Thymus (tissue), 11 donors: ENCODE results near the gene PLIN4. TPM values are rescaled to one million over a fixed set of nuclear protein-coding genes. Genes with fewer than 3 reads are reported as not detected.

Experiments
- DNase-seq, 9 donors: peaks; one replicate each; pipeline ENCODE4 v3.0.0-alpha.2; 2013; ENCODE audit warnings: low spot score in 9 of 9, low read depth in 6 of 9, missing footprints in 1 of 9
- H3K27ac ChIP-seq, 2 donors: one replicate each; pipeline ENCODE4 v1.5.1; 2013; ENCODE audit warnings: control low read depth in 1 of 2, low read depth in 1 of 2, low read length in 1 of 2, mild to moderate bottlenecking in 1 of 2, moderate library complexity in 1 of 2
- H3K27me3 ChIP-seq, 2 donors: one replicate each; pipeline ENCODE4 v1.5.1; 2013; ENCODE audit warnings: low read length in 1 of 2; ENCODE audit not compliant: control insufficient read depth in 2 of 2, insufficient read depth in 1 of 2
- H3K36me3 ChIP-seq, 2 donors: one replicate each; pipeline ENCODE4 v1.5.1; 2013; ENCODE audit warnings: low read length in 1 of 2, mild to moderate bottlenecking in 1 of 2, moderate library complexity in 1 of 2; ENCODE audit not compliant: control insufficient read depth in 2 of 2, insufficient read depth in 2 of 2
- H3K4me1 ChIP-seq, 2 donors: one replicate each; pipeline ENCODE4 v1.5.1; 2013; ENCODE audit warnings: low read length in 2 of 2; ENCODE audit not compliant: control insufficient read depth in 2 of 2, insufficient read depth in 2 of 2
- H3K4me3 ChIP-seq, 2 donors: one replicate each; pipeline ENCODE4 v1.5.1; 2013; ENCODE audit warnings: low read length in 2 of 2, control low read depth in 1 of 2, mild to moderate bottlenecking in 1 of 2
- H3K9me3 ChIP-seq, 2 donors: one replicate each; pipeline ENCODE4 v1.5.1; 2013; ENCODE audit warnings: low read length in 1 of 2, mild to moderate bottlenecking in 1 of 2; ENCODE audit not compliant: control insufficient read depth in 2 of 2, insufficient read depth in 1 of 2
- WGBS: extraction: QIAGEN DNeasy Blood & Tissue Kit; methylation state at CpG from one replicate; pipeline ENCODE4 v1.1.7; 2013; 5-methylcytosine and 5-hydroxymethylcytosine counted together
- polyA plus RNA-seq: library from polyadenylated mRNA; stranded (reverse); fragments of 200-250 nt; gene quantifications from one replicate; pipeline ENCODE4 v1.2.3, GENCODE V29; 2013
- total RNA-seq: library from RNA; stranded (reverse); fragments of 120-200 nt; gene quantifications from one replicate; pipeline ENCODE4 v1.2.4, GENCODE V29; 2013
- donor health status: healthy.

The PLIN4 gene
- total and polyA plus RNA-seq, 2 donors = 0.19 to 2.3 TPM

- Histone ChIP-seq H3K4me1 (no peaks in the 10 kb centered on the region), H3K4me3 (no peak overlapping the region), H3K9me3 (no peaks in the 10 kb centered on the region), H3K36me3 (no peaks in the 10 kb centered on the region), H3K27me3 (no peaks in the 10 kb centered on the region), H3K27ac (no peak overlapping the region)
- 89% methylated on average over 33 of the region's 33 CpGs for WGBS
- no peak for DNase-seq
Measured at GRCh38 chr19:4557144-4557970, 39.1 kb upstream of the PLIN4 start.

- Histone ChIP-seq H3K27me3 (no peaks in the 10 kb centered on the region), H3K36me3 (no peaks in the 10 kb centered on the region), H3K27ac (no peak overlapping the region), H3K4me1 (no peaks in the 10 kb centered on the region), H3K4me3 (no peak overlapping the region), H3K9me3 (no peaks in the 10 kb centered on the region)
- 88% methylated on average over 25 of the region's 25 CpGs for WGBS
- no peak for DNase-seq
Measured at GRCh38 chr19:4556597-4557127, 38.4 kb upstream of the PLIN4 start.

GRCh38 chr19:4555657-4556561, 37.6 kb upstream of the PLIN4 start:
- H3K36me3 ChIP-seq = no peaks in the 10 kb centered on the region
- no peaks in the 10 kb centered on the region for H3K4me1 ChIP-seq
- H3K4me3 ChIP-seq = no peak overlapping the region
- DNase-seq = no peak
- WGBS = 90% methylated on average over 43 of the region's 43 CpGs
- no peaks in the 10 kb centered on the region for H3K9me3 ChIP-seq
- no peak overlapping the region for H3K27ac ChIP-seq
- H3K27me3 ChIP-seq = no peaks in the 10 kb centered on the region

GRCh38 chr19:4554717-4555116, 36.4 kb upstream of the PLIN4 start:
- DNase-seq = no peak
- H3K36me3 ChIP-seq = no peaks in the 10 kb centered on the region
- 92% methylated on average over 7 of the region's 7 CpGs for WGBS

GRCh38 chr19:4553775-4554174, 35.5 kb upstream of the PLIN4 start:
- Histone ChIP-seq H3K36me3 (no peaks in the 10 kb centered on the region), H3K27ac (no peak overlapping the region), H3K4me3 (no peak overlapping the region), H3K4me1 (no peaks in the 10 kb centered on the region), H3K9me3 (no peaks in the 10 kb centered on the region), H3K27me3 (no peaks in the 10 kb centered on the region)
- 79% methylated on average over 3 of the region's 3 CpGs for WGBS
- DNase-seq = no peak

More at GRCh38 chr19:4554717-4555116, 36.4 kb upstream of the PLIN4 start:
- no peaks in the 10 kb centered on the region for H3K4me1 ChIP-seq
- H3K9me3 ChIP-seq = no peaks in the 10 kb centered on the region
- no peak overlapping the region for H3K4me3 ChIP-seq
- H3K27me3 ChIP-seq = no peaks in the 10 kb centered on the region
- no peak overlapping the region for H3K27ac ChIP-seq

GRCh38 chr19:4553092-4553695, 34.9 kb upstream of the PLIN4 start:
- no peaks in the 10 kb centered on the region for H3K4me1 ChIP-seq
- no peaks in the 10 kb centered on the region for H3K27me3 ChIP-seq
- no peaks in the 10 kb centered on the region for H3K9me3 ChIP-seq
- no peak overlapping the region for H3K27ac ChIP-seq
- no peaks in the 10 kb centered on the region for H3K36me3 ChIP-seq
- no peak overlapping the region for H3K4me3 ChIP-seq
- no peak for DNase-seq

GRCh38 chr19:4552525-4552819, 34.2 kb upstream of the PLIN4 start:
- Histone ChIP-seq H3K27ac (no peak overlapping the region), H3K4me3 (no peak overlapping the region), H3K9me3 (no peaks in the 10 kb centered on the region), H3K36me3 (no peaks in the 10 kb centered on the region), H3K4me1 (no peaks in the 10 kb centered on the region), H3K27me3 (no peaks in the 10 kb centered on the region)
- 95% methylated on average over 18 of the region's 18 CpGs for WGBS
- DNase-seq = no peak

- H3K4me3 ChIP-seq = no peak overlapping the region
- H3K27me3 ChIP-seq = no peaks in the 10 kb centered on the region
- no peak for DNase-seq
- WGBS = 92% methylated on average over 26 of the region's 26 CpGs
- no peaks in the 10 kb centered on the region for H3K4me1 ChIP-seq
- no peak overlapping the region for H3K27ac ChIP-seq
- H3K9me3 ChIP-seq = no peaks in the 10 kb centered on the region
- no peaks in the 10 kb centered on the region for H3K36me3 ChIP-seq
Measured at GRCh38 chr19:4550479-4551050, 32.3 kb upstream of the PLIN4 start.
